Thyroid gland (tissue), 4 donors: ENCODE results near the gene BHLHA15.

ENCODE experiments used
- CTCF ChIP-seq, 6 experiments: fragments of 200-600 bp in 3 of 6; fragments of 450-650 bp in 3 of 6; sonication (generic) in 3 of 6; IDR thresholded peaks; one replicate each; pipeline ENCODE4 v1.5.1; 2016 to 2019; ENCODE audit warnings: antibody characterized with exemption in 6 of 6, mild to moderate bottlenecking in 2 of 6, inconsistent platforms in 1 of 6, moderate library complexity in 1 of 6
- POLR2A ChIP-seq, 2 donors: fragments of 450-650 bp; IDR thresholded peaks; one replicate each; pipeline ENCODE4 v1.6.1; 2017; ENCODE audit warnings: antibody characterized with exemption in 2 of 2, mild to moderate bottlenecking in 2 of 2, moderate library complexity in 1 of 2

- no peak for TF ChIP-seq CTCF (IDR thresholded peaks at IDR 0.05)
- TF ChIP-seq POLR2A (IDR thresholded peaks at IDR 0.05) = no peak
These were observed 37.9 kb downstream of the BHLHA15 start for GRCh38 chr7:98249106-98249505.
